ELF-1 (cell line): ENCODE results near the gene AIP.
"Not testable (repeated sequence)": the region's sequence is repeated elsewhere in the genome, so short reads cannot be mapped to it uniquely, and the experiment has no call there.

ENCODE experiments used
- DNase-seq: peaks from one replicate; pipeline ENCODE4 v3.0.0-alpha.2; 2016; ENCODE audit warnings: low read depth, low spot score

Gene AIP

GRCh38 chr11:67468759-67469507, 13.9 kb upstream of the AIP start, which contains the start of gene TMEM134:
TSS of gene TMEM134 (minus strand) at chr11:67469251. CDS start at chr11:67469192, 59 bp downstream.
- DNase-seq = peak; percentile 88

DNA sequence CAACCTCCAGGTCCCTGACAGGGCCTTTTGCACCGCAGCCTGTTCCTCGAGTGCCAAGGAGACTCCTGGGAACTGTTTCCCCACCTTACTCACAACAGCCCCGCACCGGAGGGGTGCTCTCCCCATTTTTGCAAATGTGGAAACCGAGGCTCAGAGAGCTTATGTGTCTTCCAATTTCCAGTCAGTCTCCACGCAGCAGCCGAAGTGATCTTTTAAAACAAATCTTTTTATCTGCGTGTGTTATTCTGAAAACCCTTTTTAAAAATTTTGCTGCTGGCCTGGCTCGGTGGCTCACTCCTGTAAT, 13.4 kb upstream of the AIP start:
- no peak for DNase-seq

- peak; percentile 22 for DNase-seq
These were observed 12.4 kb upstream of the AIP start for GRCh38 chr11:67470337-67471002.

- no peak for DNase-seq
These were observed 9.9 kb upstream of the AIP start for GRCh38 chr11:67472882-67473281.

GRCh38 chr11:67476692-67477091, 6.1 kb upstream of the AIP start:
- not testable (repeated sequence) for DNase-seq

DNA sequence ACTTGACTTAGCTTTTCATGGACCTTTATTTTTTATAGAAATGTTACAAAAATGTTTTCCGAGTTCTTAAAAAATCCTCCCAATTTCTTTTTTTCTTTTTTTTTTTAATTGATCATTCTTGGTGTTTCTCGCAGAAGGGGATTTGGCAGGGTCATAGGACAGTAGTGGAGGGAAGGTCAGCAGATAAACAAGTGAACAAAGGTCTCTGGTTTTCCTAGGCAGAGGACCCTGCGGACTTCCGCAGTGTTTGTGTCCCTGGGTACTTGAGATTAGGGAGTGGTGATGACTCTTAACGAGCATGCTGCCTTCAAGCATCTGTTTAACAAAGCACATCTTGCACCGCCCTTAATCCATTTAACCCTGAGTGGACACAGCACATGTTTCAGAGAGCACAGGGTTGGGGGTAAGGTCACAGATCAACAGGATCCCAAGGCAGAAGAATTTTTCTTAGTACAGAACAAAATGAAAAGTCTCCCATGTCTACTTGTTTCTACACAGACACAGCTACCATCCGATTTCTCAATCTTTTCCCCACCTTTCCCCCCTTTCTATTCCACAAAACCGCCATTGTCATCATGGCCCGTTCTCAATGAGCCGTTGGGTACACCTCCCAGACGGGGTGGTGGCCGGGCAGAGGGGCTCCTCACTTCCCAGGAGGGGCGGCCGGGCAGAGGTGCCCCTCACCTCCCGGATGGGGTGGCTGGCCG, 5.3 kb upstream of the AIP start:
- DNase-seq = not testable (repeated sequence)

- no peak for DNase-seq
These were observed 475 bp upstream of the AIP start for GRCh38 chr11:67482275-67482826.

DNA sequence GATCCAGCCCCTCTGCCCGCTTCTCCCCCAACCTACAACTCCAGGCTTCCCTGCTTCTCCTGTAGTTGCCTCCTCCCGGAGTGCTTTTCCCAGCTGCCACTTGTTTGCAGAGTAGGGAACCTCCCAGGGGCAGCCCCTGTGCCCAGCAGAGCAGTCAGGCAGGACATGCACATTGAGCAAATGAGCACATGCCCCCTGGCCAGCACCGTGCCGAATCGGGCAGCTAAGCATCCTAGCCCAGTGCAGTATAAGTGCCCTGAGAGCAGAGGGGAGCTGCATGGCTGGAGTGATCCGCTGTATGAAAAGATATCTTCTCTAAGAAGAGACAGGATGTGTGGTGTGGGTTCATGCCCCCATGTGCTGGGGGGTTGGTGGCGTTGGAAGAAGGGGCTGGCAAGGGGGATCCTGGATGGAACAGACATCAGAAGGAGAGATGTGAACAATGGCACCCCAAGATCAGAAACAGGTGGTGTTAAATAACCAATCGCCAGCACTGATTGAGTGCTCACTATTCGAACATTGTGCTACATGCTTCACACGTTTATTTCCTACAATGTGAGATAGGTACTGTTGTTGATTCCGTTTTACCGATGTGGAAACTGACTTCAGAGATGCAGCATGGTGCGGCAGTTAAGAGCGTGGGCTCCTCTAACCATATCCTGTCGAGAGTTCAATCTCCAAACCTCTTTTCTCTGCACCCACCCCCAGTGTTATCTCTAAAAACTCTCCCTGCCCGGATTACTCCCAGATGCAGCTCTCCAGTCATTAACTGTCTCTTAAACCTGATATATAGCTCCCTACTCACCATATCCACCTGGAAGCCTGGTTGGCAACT, 1.2 kb downstream of the AIP start:
- DNase-seq = no peak

GRCh38 chr11:67484847-67485311, 2.1 kb downstream of the AIP start:
- no peak for DNase-seq

DNA sequence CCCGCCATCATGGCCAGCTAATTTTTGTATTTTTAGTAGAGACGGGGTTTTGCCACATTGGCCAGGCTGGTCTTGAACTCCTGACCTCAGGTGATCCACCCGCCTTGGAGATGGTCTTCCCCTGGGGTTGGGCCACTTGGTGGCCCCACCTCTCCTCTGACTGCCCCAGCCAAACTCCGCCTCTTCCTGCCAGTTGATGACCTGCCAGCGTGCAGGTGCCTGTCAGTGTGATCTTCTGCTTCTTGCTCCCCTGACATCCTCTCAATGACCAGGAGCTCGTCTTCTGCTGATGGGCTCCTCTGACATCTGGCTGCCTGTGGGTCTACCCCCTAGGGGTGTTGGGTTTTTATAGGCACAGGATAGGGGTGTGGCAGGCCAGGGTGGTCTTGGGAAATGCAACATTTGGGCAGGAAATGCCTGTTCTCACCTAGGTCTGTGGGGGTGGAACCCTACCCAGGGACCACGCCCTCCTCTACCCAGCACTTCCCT, 3.1 kb downstream of the AIP start:
- not testable (repeated sequence) for DNase-seq

DNA sequence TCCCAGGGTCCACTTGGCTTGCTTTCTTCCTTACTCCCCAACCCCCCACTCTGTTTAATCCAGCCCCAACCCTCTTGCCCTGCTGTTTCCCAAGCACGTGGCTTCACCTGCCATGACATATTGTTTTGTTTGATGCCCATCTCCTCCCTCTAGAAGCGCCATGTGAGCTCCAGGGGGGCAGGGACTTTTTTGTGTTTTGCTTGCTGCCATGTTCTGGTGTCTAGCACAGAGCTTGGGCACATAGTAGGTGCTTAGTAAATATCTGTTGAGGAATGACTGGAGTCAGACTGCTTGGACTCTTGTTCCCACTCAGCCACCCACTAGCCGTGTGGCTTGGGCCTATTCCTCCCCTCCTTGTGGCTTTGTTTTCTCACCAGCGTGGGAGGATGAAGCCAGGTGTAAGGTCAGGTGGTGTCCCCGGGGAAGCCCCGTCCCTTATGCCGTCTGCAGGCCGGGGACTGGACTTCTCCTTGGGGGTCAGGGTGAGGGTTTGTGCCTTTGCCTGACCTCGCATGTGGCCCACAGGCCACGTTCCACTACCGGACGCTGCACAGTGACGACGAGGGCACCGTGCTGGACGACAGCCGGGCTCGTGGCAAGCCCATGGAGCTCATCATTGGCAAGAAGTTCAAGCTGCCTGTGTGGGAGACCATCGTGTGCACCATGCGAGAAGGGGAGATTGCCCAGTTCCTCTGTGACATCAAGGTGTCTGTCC, 3.8 kb downstream of the AIP start:
- DNase-seq = no peak

DNA sequence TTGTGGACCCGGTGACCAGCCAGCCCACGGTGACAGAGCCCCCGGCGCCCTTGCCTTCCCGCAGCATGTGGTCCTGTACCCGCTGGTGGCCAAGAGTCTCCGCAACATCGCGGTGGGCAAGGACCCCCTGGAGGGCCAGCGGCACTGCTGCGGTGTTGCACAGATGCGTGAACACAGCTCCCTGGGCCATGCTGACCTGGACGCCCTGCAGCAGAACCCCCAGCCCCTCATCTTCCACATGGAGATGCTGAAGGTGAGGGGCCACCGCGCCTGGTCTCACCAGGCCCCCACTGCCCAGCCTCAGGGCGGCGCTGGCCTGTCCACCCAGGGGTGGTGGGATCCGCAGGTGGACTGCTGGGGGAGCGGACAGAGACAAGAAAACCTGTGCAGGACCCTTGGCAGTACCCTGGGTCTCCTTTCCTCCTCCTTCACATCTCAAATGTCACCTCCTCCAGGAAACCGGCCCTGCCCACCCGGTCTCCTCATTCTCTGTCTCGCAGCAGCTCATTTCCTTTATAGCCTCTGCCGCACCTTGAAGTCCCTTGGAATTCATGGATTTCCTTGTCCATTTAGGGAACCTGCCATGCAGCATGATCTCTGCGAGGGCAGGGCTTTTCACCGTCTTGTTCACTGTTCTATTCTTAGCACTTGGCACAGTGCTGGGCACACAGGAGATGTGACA, 6.5 kb downstream of the AIP start:
- DNase-seq = no peak

DNA sequence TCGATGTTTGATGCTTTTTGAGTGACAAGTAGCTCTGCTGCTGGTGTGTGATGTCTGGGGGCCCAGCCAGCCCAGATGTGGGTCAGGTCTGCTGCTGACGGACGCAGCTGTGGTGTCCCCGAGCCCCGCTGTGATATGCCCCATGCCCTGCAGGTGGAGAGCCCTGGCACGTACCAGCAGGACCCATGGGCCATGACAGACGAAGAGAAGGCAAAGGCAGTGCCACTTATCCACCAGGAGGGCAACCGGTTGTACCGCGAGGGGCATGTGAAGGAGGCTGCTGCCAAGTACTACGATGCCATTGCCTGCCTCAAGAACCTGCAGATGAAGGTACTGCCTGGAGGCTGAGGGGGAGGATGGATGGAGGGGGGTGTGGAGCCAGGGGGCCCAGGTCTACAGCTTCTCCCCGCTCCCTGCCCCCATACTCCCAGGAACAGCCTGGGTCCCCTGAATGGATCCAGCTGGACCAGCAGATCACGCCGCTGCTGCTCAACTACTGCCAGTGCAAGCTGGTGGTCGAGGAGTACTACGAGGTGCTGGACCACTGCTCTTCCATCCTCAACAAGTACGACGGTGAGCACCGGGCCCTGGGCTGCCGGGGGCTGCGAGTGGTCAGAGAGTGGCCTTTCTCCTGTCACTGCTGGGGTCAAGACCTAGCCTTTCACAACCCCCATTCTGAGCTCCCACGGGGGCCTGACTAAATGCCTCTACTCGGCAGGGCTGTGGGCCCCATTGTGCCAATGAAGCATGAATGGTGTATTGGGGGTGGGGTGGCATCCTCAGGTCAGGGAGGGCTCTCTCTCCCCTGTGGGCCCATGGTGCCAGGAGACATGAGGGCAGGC, 7.3 kb downstream of the AIP start:
- DNase-seq = no peak

- DNase-seq = no peak
These were observed 7.9 kb downstream of the AIP start for GRCh38 chr11:67490727-67491065.

DNA sequence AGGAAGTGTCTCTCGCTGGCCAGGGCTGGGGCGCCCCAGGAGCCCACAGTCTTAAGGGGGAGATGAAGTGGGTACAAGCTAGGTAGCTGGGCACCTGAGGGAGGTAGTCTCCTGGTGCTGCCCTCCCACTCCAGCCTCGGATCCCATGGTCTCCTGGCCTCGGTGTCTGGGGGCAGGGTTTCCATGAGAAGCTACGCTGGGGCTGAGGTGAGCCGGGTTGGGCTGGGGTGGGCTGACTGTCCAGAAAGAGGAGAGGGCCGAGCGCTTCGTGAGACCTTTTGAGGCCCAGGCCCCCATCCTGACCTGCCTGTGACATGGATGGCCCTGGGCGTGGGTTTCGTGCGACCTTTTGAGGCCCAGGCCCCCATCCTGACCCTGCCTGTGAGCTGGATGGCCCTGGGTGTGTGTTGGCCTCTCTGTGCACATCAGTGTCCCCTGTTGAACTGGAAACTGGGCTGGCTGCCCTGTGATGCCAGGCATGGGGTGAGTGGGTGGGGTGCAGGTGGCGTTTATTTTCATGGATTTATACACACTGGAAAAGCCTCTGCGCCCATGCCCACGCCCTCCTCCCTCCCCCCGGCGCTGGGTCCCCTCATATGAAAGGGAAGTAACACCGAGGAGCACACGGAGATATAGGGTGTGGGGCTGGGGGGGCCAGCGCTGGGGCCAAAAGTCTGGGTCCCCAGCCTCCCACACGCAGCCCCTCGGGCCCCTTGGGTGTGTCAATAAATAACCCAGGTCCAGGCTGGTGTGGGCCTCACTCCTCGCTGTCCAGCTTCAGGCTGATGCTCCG, 8.6 kb downstream of the AIP start:
- no peak for DNase-seq

DNA sequence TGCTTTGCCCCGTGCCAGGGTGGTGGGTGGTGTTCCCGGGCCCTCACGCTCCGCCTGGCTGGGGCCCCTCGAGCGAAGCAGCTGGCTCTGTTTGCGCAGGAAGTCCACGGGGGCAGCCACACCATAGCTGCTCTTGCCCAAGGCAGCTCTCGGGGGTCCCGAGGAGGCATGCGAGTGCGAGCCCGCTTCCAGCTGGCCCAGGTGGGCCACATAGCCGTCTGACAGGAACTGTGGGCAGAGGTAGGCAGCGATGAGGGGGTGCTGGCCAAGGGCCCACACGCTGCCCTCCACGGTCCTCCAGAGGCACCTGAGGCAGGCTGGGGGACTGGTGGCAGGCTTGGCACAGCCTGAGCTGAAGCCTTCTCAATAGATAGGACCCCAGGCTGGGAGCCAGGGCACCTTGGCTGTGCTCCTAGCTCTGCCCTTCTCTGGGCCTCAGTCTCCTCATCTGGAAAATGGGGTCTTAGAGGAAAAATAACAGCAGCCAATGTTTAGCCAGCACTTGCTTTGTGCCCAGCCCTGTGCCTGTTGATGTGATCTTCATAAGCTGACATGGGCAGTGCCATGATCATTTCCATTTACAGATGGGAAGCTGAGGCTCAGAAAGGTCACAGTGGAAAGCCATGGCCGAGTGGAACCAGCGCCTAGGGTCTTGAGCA, 9.4 kb downstream of the AIP start:
- DNase-seq = no peak

- DNase-seq = no peak
These were observed 10.1 kb downstream of the AIP start for GRCh38 chr11:67492801-67493547.
